Caco-2 (cell line): ENCODE data around the gene DDX52. TPM values are rescaled to one million over a fixed set of nuclear protein-coding genes. Genes with fewer than 3 reads are reported as not detected.
"Not testable (repeated sequence)": the region's sequence is repeated elsewhere in the genome, so short reads cannot be mapped to it uniquely, and the experiment has no call there.

Experiments used
- BruUV-seq: library from RNA; stranded (reverse); fragments of 400-500 nt; replicated peaks from 2 replicates; lab custom pipeline; 2021; lab: Mats Ljungman, UMichigan
- CTCF ChIA-PET: fragments of 300-600 bp; sonication (Branson Sonifier 250); formaldehyde crosslinking; loops from one replicate; lab custom pipeline; 2022; ENCODE audit warnings: antibody characterized with exemption; lab: Charles Lee
- POLR2A ChIA-PET: fragments of 300-600 bp; sonication (Branson Sonifier 250); formaldehyde crosslinking; loops from one replicate; lab custom pipeline; 2022; ENCODE audit warnings: antibody characterized with exemption; lab: Charles Lee
- DNase-seq, 2 experiments: peaks; one replicate each; pipeline versions ENCODE4 v3.0.0 to v3.0.0-alpha.2; 2020 to 2022
- H3K27me3 ChIP-seq: replicated peaks from 2 replicates; pipeline ENCODE4 v1.6.0; 2011; ENCODE audit warnings: low read length; ENCODE audit not compliant: control insufficient read depth, insufficient read depth
- H3K36me3 ChIP-seq: 2 replicates; pipeline ENCODE4 v1.5.1; 2011; ENCODE audit warnings: low read length; ENCODE audit not compliant: control insufficient read depth, insufficient read depth
- H3K4me1 ChIP-seq: fragments of 250-450 bp; sonication (Bioruptor Pico); 2 replicates; pipeline ENCODE4 v1.5.1; 2020; ENCODE audit warnings: mild to moderate bottlenecking
- H3K4me3 ChIP-seq: 2 replicates; pipeline ENCODE4 v1.5.1; 2011; ENCODE audit warnings: low read depth, mild to moderate bottlenecking, control low read depth, low read length
- H3K9me3 ChIP-seq: fragments of 250-450 bp; sonication (Bioruptor Pico); 2 replicates; pipeline ENCODE4 v1.5.1; 2020; ENCODE audit warnings: mild to moderate bottlenecking, moderate library complexity
- H3K27ac Mint-ChIP-seq: one replicate; pipeline ENCODE4 v1.8.0; 2022; ENCODE audit warnings: mixed read lengths; ENCODE audit not compliant: unreplicated experiment
- H3K27me3 Mint-ChIP-seq: one replicate; pipeline ENCODE4 v1.8.0; 2022; ENCODE audit warnings: mixed read lengths; ENCODE audit not compliant: insufficient read depth, unreplicated experiment
- H3K36me3 Mint-ChIP-seq: one replicate; pipeline ENCODE4 v1.8.0; 2022; ENCODE audit warnings: mild to moderate bottlenecking, mixed read lengths; ENCODE audit not compliant: insufficient read depth, unreplicated experiment
- H3K4me1 Mint-ChIP-seq: one replicate; pipeline ENCODE4 v1.8.0; 2022; ENCODE audit warnings: low read depth, mixed read lengths; ENCODE audit not compliant: unreplicated experiment
- H3K4me3 Mint-ChIP-seq: one replicate; pipeline ENCODE4 v1.8.0; 2022; ENCODE audit warnings: mild to moderate bottlenecking, moderate library complexity, mixed read lengths; ENCODE audit not compliant: unreplicated experiment
- H3K9me3 Mint-ChIP-seq: one replicate; pipeline ENCODE4 v1.8.0; 2022; ENCODE audit warnings: mixed read lengths; ENCODE audit not compliant: unreplicated experiment
- CTCF ChIP-seq, 2 experiments: fragments of 200-600 bp in 1 of 2; IDR thresholded peaks; 1 replicate in 1 of 2; 2 replicates in 1 of 2; pipeline versions ENCODE4 v1.5.1 to v1.8.0; 2011 to 2022; ENCODE audit warnings: antibody characterized with exemption in 1 of 2, control low read depth in 1 of 2, inconsistent platforms in 1 of 2, low read depth in 1 of 2, low read length in 1 of 2, mild to moderate bottlenecking in 1 of 2, moderate library complexity in 1 of 2; ENCODE audit not compliant: insufficient read depth in 1 of 2, severe bottlenecking in 1 of 2, unreplicated experiment in 1 of 2
- intact Hi-C: fragments of 100-400 bp; cut with micrococcal nuclease; formaldehyde crosslinking; loops from one replicate; pipeline ENCODE4 v1.10.0; 2022; ENCODE audit not compliant: unreplicated experiment
- total RNA-seq: library from RNA; stranded (reverse); gene quantifications from 2 replicates; pipeline ENCODE4 v1.2.3, GENCODE V29; 2022

DDX52 gene
- total RNA-seq, 1 experiment from 2014 or later = 85.1 TPM

GRCh38 chr17:37683454-37683984 is 40.3 kb upstream of the DDX52 start:
- Mint-ChIP-seq H3K9me3 (peaks cover 23% of the 10 kb centered on the region), H3K4me1 (peaks cover 39% of the 10 kb centered on the region), H3K27me3 (no peaks in the 10 kb centered on the region), H3K27ac (peak overlapping the region; percentile 36), H3K36me3 (peaks cover 25% of the 10 kb centered on the region), H3K4me3 (peak overlapping the region; percentile 0)
- H3K9me3 ChIP-seq = peaks cover 3% of the 10 kb centered on the region; the same call in 1 of the 2 replicates
- H3K36me3 ChIP-seq = peaks cover 2% of the 10 kb centered on the region
- POLR2A ChIA-PET = interaction anchor here (1.4 kb wide), 1 partner anchor 12 kb away, joined by 5 read pairs; no protein-coding TSS in a partner anchor
- no TSS peak for BruUV-seq
- H3K27me3 ChIP-seq = no peaks in the 10 kb centered on the region
- peaks cover 41% of the 10 kb centered on the region for H3K4me1 ChIP-seq
- intact Hi-C loops = no loop called here
- peak; percentile 36 to 66 for DNase-seq
- H3K4me3 ChIP-seq = no peak overlapping the region
- no peak for TF ChIP-seq CTCF (IDR thresholded peaks at IDR 0.05; ENCODE audit: insufficient read depth in 1 of 2, low read depth in 1 of 2, low read length in 1 of 2, severe bottlenecking in 1 of 2, unreplicated experiment in 1 of 2)
- CTCF ChIA-PET = interaction anchor here (0.6 kb wide), 1 partner anchor 34 kb away, joined by 7 read pairs; no protein-coding TSS in a partner anchor

GRCh38 chr17:37682007-37682406 is 38.8 kb upstream of the DDX52 start:
- Histone ChIP-seq H3K4me1 (peaks cover 45% of the 10 kb centered on the region), H3K27me3 (no peaks in the 10 kb centered on the region), H3K9me3 (peaks cover 6% of the 10 kb centered on the region; the same call in 1 of the 2 replicates), H3K4me3 (no peak overlapping the region), H3K36me3 (no peaks in the 10 kb centered on the region; the same call in 1 of the 2 replicates)
- intact Hi-C loops = no loop called here
- Mint-ChIP-seq H3K27ac (peak overlapping the region; percentile 70), H3K36me3 (peaks cover 19% of the 10 kb centered on the region), H3K9me3 (peaks cover 29% of the 10 kb centered on the region), H3K4me3 (no peak overlapping the region), H3K27me3 (no peaks in the 10 kb centered on the region), H3K4me1 (peaks cover 42% of the 10 kb centered on the region)
- POLR2A ChIA-PET = no interaction called here
- no peak for DNase-seq
- CTCF ChIA-PET = no interaction called here
- BruUV-seq = no TSS peak
- TF ChIP-seq CTCF (IDR thresholded peaks at IDR 0.05; ENCODE audit: insufficient read depth in 1 of 2, low read depth in 1 of 2, low read length in 1 of 2, severe bottlenecking in 1 of 2, unreplicated experiment in 1 of 2) = no peak

GRCh38 chr17:37679995-37680394 is 36.7 kb upstream of the DDX52 start:
- peaks cover 57% of the 10 kb centered on the region for H3K4me1 Mint-ChIP-seq
- H3K27ac Mint-ChIP-seq, H3K27me3 Mint-ChIP-seq, CTCF ChIA-PET, H3K4me3 Mint-ChIP-seq, H3K9me3 ChIP-seq, BruUV-seq, H3K4me3 ChIP-seq, H3K36me3 ChIP-seq, POLR2A ChIA-PET, DNase-seq, H3K27me3 ChIP-seq: not testable (repeated sequence)
- intact Hi-C loops = loop anchor here (10.0 kb wide), 1 partner anchor 55 kb away; no protein-coding TSS in a partner anchor
- peaks cover 58% of the 10 kb centered on the region for H3K4me1 ChIP-seq
- peaks cover 29% of the 10 kb centered on the region for H3K9me3 Mint-ChIP-seq
- peaks cover 25% of the 10 kb centered on the region for H3K36me3 Mint-ChIP-seq
